Measurements from ENCODE around the gene USH1C. TPM values are rescaled to one million over a fixed set of nuclear protein-coding genes. Genes with fewer than 3 reads are reported as not detected.

USH1C gene
- total RNA-seq, result 1.1 TPM in 1 of 2 replicates, not detected in the other

GRCh38 chr11:17544181-17544622, at the start of gene USH1C:
TSS of gene USH1C (minus strand) at chr11:17544416. CDS start at chr11:17544307, 109 bp downstream.
- no peak for DNase-seq (ENCODE audit: low read depth)
- TF ChIP-seq CTCF (conservative IDR thresholded peaks at IDR 0.05; ENCODE audit: low read depth, low read length), result no peak
- peak within 1 kb of the TSS; percentile 89 for H3K4me3 ChIP-seq (ENCODE audit: low read depth, low read length)

- DNase-seq (ENCODE audit: low read depth), result no peak
- no peak for TF ChIP-seq CTCF (conservative IDR thresholded peaks at IDR 0.05; ENCODE audit: low read depth, low read length)
- no peak overlapping the region for H3K4me3 ChIP-seq (ENCODE audit: low read depth, low read length)
Observed at GRCh38 chr11:17593466-17594245, 49.4 kb upstream of the USH1C start.

GRCh38 chr11:17591293-17591692, 47.1 kb upstream of the USH1C start:
- H3K4me3 ChIP-seq (ENCODE audit: low read depth, low read length), result no peak overlapping the region
- DNase-seq (ENCODE audit: low read depth), result no peak
- no peak for TF ChIP-seq CTCF (conservative IDR thresholded peaks at IDR 0.05; ENCODE audit: low read depth, low read length)

GRCh38 chr11:17590463-17590862, 46.2 kb upstream of the USH1C start:
- H3K4me3 ChIP-seq (ENCODE audit: low read depth, low read length), result no peak overlapping the region
- TF ChIP-seq CTCF (conservative IDR thresholded peaks at IDR 0.05; ENCODE audit: low read depth, low read length), result no peak
- no peak for DNase-seq (ENCODE audit: low read depth)

GRCh38 chr11:17588721-17589120, 44.5 kb upstream of the USH1C start:
- TF ChIP-seq CTCF (conservative IDR thresholded peaks at IDR 0.05; ENCODE audit: low read depth, low read length), result no peak
- no peak for DNase-seq (ENCODE audit: low read depth)
- H3K4me3 ChIP-seq (ENCODE audit: low read depth, low read length), result no peak overlapping the region

GRCh38 chr11:17588166-17588565, 44.0 kb upstream of the USH1C start:
- DNase-seq (ENCODE audit: low read depth), result no peak
- no peak overlapping the region for H3K4me3 ChIP-seq (ENCODE audit: low read depth, low read length)
- no peak for TF ChIP-seq CTCF (conservative IDR thresholded peaks at IDR 0.05; ENCODE audit: low read depth, low read length)
